ENCODE results near the gene GLYATL1B.
A peak's percentile ranks its signal among the peaks of the same experiment; 100 is the strongest.

GLYATL1B gene

DNA sequence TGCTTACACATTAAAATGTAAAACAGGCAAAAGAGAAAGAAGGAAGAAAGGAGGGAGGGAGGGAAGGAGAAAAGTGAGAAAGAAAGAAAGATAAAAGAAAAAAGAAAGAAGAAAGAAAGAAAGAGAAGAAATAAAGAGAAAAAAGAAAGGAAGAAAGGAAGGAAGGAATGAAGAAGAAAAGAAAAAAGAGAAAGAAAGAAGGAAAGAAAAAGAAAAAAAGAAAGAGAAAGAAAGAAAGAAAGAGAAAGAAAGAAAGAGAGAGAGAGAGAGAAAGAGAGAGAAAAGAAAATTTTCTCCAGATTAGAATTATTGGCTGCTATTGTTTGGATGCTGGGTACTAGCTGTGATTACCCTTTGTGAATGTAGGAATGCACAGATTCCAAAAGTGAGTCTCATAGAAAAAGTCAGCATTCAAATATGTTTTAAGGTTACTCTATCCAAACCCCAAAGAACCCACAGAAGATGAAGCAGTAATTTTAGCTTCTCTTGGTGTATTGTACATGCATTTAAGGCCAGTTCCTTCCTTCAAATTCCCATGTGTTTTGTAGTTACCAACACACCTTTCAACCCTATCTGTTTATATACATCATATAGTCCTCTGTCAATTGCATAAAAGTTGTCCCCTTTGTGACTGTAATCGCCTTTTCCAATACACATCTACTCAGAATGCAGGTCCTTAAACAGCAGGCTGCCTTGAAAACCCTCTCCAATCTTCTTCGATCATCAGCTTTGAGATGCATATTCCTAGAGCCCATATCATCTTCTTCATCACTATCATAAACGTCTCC, 55.8 kb downstream of the GLYATL1B start:
- in situ Hi-C loops (cut with HindIII; ENCODE audit: low pct_ligation_motif_present, low sequenced_read_pairs) = no loop called here
- no peak for DNase-seq

DNA sequence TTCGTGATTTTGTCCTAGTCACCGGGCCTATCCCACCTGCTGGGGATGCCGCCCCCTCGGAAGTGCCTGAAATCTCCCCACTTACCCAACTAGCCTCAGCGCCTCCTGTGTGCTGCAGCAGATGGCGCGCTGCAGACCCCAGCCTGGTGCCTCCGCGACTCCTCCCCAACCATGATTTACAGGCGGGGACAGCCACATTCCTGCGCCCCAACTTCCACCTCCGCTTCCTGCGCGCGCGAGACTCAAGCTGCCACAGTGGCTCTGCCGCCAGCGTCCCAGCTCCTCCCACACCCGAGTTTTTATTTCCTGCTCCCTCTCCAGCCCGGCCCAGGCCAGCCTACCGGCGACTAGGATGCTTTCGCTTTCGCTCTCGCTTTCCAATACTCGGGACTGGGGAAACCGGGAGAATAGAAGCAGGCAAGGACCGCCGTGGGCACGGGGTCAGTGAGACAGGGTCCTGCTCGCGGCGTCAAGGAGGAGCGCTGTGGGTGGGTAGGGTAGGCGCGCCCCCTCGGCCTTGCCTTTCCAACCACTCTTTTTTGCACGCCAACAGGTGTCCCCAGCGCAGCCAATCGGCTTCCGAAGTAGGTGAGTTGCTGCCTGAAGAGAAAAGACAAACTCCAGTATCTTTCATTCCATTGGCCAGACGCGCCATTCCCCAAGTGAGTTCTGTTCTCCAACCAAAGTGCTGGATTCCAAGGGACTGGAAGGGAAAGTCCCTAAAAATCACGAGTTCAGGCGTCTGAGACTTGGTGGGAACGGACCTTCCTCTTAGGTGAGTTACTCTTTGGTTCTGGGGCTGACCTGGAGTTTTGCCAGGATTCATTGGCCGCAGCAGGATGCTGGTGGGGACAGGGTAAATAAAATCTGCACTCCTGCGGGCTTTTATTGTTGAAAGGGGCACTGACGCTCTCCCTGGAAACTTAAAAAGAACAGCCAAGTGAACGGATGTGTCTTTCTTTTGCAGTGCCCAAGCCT, 56.7 kb downstream of the GLYATL1B start, which contains the start of gene FAM111A:
Gene FAM111A, plus strand, starts transcription at position 327 of the 978 bp plus-strand sequence. CDS start 6,017 bp downstream, outside the sequence.
- H3K36me3 ChIP-seq (replicated peaks) = no peaks in the 10 kb centered on the region
- in situ Hi-C loops (cut with HindIII; ENCODE audit: low pct_ligation_motif_present, low sequenced_read_pairs) = no loop called here
- TF ChIP-seq, protein P1, sequence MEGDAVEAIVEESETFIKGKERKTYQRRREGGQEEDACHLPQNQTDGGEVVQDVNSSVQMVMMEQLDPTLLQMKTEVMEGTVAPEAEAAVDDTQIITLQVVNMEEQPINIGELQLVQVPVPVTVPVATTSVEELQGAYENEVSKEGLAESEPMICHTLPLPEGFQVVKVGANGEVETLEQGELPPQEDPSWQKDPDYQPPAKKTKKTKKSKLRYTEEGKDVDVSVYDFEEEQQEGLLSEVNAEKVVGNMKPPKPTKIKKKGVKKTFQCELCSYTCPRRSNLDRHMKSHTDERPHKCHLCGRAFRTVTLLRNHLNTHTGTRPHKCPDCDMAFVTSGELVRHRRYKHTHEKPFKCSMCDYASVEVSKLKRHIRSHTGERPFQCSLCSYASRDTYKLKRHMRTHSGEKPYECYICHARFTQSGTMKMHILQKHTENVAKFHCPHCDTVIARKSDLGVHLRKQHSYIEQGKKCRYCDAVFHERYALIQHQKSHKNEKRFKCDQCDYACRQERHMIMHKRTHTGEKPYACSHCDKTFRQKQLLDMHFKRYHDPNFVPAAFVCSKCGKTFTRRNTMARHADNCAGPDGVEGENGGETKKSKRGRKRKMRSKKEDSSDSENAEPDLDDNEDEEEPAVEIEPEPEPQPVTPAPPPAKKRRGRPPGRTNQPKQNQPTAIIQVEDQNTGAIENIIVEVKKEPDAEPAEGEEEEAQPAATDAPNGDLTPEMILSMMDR (IDR thresholded peaks at IDR 0.05; ENCODE audit: low read depth, low read length, missing control alignments) = peak; percentile 59
- peak within 1 kb of the TSS; percentile 82 for H3K27ac ChIP-seq
- peak; percentile 86 for DNase-seq
- H3K27me3 ChIP-seq (replicated peaks) = no peaks in the 10 kb centered on the region
- peak within 1 kb of the TSS; percentile 89 for H3K4me3 ChIP-seq (ENCODE audit: low read depth, low read length)

More for the DNA sequence above, 55.8 kb downstream of the GLYATL1B start:
- Histone ChIP-seq H3K36me3 (replicated peaks) (no peaks in the 10 kb centered on the region), H3K27ac (peak overlapping the region; percentile 82), H3K27me3 (replicated peaks) (no peaks in the 10 kb centered on the region), H3K4me3 (ENCODE audit: low read depth, low read length) (peak overlapping the region; percentile 89)
- TF ChIP-seq, protein P1 (IDR thresholded peaks at IDR 0.05; ENCODE audit: low read depth, low read length, missing control alignments) = no peak

DNA sequence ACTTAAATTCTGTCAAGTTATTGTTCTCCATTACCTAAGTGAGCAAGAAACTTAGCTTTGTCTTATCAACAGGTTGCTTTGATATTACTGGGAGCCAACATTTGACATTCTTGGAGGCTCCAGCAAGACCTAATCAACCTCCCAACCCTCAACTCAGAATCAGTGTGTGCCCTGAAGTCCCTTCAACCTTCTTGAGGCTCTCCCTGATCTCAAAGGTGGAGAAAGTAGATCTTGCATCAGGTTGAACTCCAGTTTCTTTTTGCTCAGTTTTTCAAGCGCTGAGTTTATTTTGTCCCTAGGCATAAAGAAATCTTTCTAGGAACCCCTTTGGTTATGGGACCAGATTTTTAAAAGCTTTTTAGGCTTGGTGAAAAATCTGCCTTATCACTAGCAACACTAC, 58.0 kb downstream of the GLYATL1B start:
- in situ Hi-C loops (cut with HindIII; ENCODE audit: low pct_ligation_motif_present, low sequenced_read_pairs) = no loop called here
- Histone ChIP-seq H3K36me3 (replicated peaks) (peaks cover 2% of the 10 kb centered on the region), H3K4me3 (ENCODE audit: low read depth, low read length) (peak overlapping the region; percentile 54), H3K27ac (peak overlapping the region; percentile 1), H3K27me3 (replicated peaks) (no peaks in the 10 kb centered on the region)
- TF ChIP-seq, protein P1 (IDR thresholded peaks at IDR 0.05; ENCODE audit: low read depth, low read length, missing control alignments) = no peak
- DNase-seq = no peak
